B cell (primary cell): ENCODE results near the gene TRIM66. TPM values are rescaled to one million over a fixed set of nuclear protein-coding genes. Genes with fewer than 3 reads are reported as not detected.

Source experiments
- ATAC-seq: fragments of 200-7000 bp; cut with Tn5 transposase; one replicate; pipeline ENCODE4 v1.10.0; 2021; ENCODE audit warnings: low read depth, mild to moderate bottlenecking, moderate number of reproducible peaks, moderate library complexity
- CTCF ChIA-PET: fragments of 350-600 bp; sonication (Branson Sonifier 250); formaldehyde crosslinking; loops from one replicate; lab custom pipeline; 2021; ENCODE audit warnings: antibody characterized with exemption, inconsistent platforms; lab: Charles Lee
- POLR2A ChIA-PET: fragments of 350-600 bp; sonication (Branson Sonifier 250); formaldehyde crosslinking; loops from one replicate; lab custom pipeline; 2021; ENCODE audit warnings: antibody characterized with exemption; lab: Charles Lee
- DNase-seq: peaks from one replicate; pipeline ENCODE4 v3.0.0; 2013
- H2AFZ ChIP-seq: 2 replicates; pipeline ENCODE4 v1.6.1; 2012; ENCODE audit warnings: mild to moderate bottlenecking, low read depth, low read length; ENCODE audit not compliant: insufficient read depth, poor library complexity, severe bottlenecking
- H3K27ac ChIP-seq, 2 donors: 1 replicate in 1 of 2; 2 replicates in 1 of 2; pipeline ENCODE4 v1.5.1; 2012 to 2013; ENCODE audit warnings: low read length in 2 of 2, mild to moderate bottlenecking in 2 of 2, moderate library complexity in 1 of 2
- H3K27me3 ChIP-seq, 4 experiments: fragments of 200-600 bp in 1 of 4; sonication (generic) in 1 of 4; replicated peaks in 1 of 4; 1 replicate in 2 of 4; 2 replicates in 2 of 4; pipeline versions ENCODE4 v1.6.1 to v1.7.0; 2013 to 2016; ENCODE audit warnings: low read length in 3 of 4, mild to moderate bottlenecking in 2 of 4, mixed read lengths in 1 of 4, moderate library complexity in 1 of 4; ENCODE audit not compliant: insufficient read depth in 4 of 4, control insufficient read depth in 3 of 4; ENCODE audit errors: control extremely low read depth in 1 of 4
- H3K36me3 ChIP-seq, 2 experiments: replicated peaks in 1 of 2; 1 replicate in 1 of 2; 2 replicates in 1 of 2; pipeline versions ENCODE4 v1.6.1 to v1.7.1; 2013; ENCODE audit warnings: low read length in 1 of 2; ENCODE audit not compliant: insufficient read depth in 2 of 2, control insufficient read depth in 1 of 2; ENCODE audit errors: control extremely low read depth in 1 of 2, extremely low read depth in 1 of 2
- H3K4me1 ChIP-seq, 2 donors: fragments of 200-600 bp in 1 of 2; sonication (generic) in 1 of 2; 1 replicate in 1 of 2; 2 replicates in 1 of 2; pipeline versions ENCODE4 v1.5.1 to v1.6.1; 2013 to 2017; ENCODE audit warnings: low read length in 2 of 2; ENCODE audit not compliant: control insufficient read depth in 2 of 2, insufficient read depth in 2 of 2
- H3K4me2 ChIP-seq: replicated peaks from 2 replicates; pipeline ENCODE3; 2012; ENCODE audit warnings: mild to moderate bottlenecking, low read depth, low read length; ENCODE audit not compliant: poor library complexity, severe bottlenecking
- H3K4me3 ChIP-seq, 5 experiments: fragments of 200-600 bp in 1 of 5; sonication (generic) in 1 of 5; 1 replicate in 3 of 5; 2 replicates in 2 of 5; pipeline versions ENCODE4 v1.5.1 to v1.7.0; 2011 to 2016; ENCODE audit warnings: low read length in 4 of 5, mild to moderate bottlenecking in 4 of 5, low read depth in 2 of 5, control low read depth in 1 of 5, moderate library complexity in 1 of 5; ENCODE audit not compliant: insufficient read depth in 1 of 5; ENCODE audit errors: control extremely low read depth in 1 of 5, extremely low read depth in 1 of 5
- H3K79me2 ChIP-seq: fragments of 200-600 bp; sonication (generic); one replicate; pipeline ENCODE4 v1.6.0; 2016; ENCODE audit warnings: low read length; ENCODE audit not compliant: control insufficient read depth, insufficient read depth
- H3K9ac ChIP-seq: fragments of 200-600 bp; sonication (generic); 2 replicates; pipeline ENCODE4 v1.6.1; 2017; ENCODE audit warnings: mild to moderate bottlenecking, low read length, moderate library complexity
- H3K9me3 ChIP-seq, 3 donors: one replicate each; pipeline versions ENCODE4 v1.6.1 to v1.7.1; 2013; ENCODE audit warnings: low read length in 2 of 3; ENCODE audit not compliant: control insufficient read depth in 2 of 3, insufficient read depth in 1 of 3; ENCODE audit errors: control extremely low read depth in 1 of 3
- H4K20me1 ChIP-seq: 2 replicates; pipeline ENCODE4 v1.6.0; 2012; ENCODE audit warnings: mild to moderate bottlenecking, low read length; ENCODE audit not compliant: insufficient read depth, control insufficient read depth, poor library complexity, severe bottlenecking
- H3K27ac Mint-ChIP-seq: one replicate; pipeline ENCODE4 v1.8.0; 2021; ENCODE audit warnings: mixed read lengths
- H3K27me3 Mint-ChIP-seq: one replicate; pipeline ENCODE4 v1.8.0; 2021; ENCODE audit warnings: mixed read lengths
- H3K4me1 Mint-ChIP-seq: one replicate; pipeline ENCODE4 v1.8.0; 2021; ENCODE audit warnings: mixed read lengths
- H3K4me3 Mint-ChIP-seq: one replicate; pipeline ENCODE4 v1.8.0; 2021; ENCODE audit warnings: mixed read lengths
- H3K9me3 Mint-ChIP-seq: one replicate; pipeline ENCODE4 v1.8.0; 2022; ENCODE audit warnings: mixed read lengths; ENCODE audit not compliant: insufficient read depth
- EZH2 ChIP-seq: IDR thresholded peaks from 2 replicates; pipeline ENCODE4 v1.6.1; 2012; ENCODE audit warnings: borderline replicate concordance, low read depth, mild to moderate bottlenecking, moderate library complexity, low read length; ENCODE audit not compliant: insufficient read depth, poor library complexity, severe bottlenecking
- WGBS: methylation state at CpG from one replicate; pipeline ENCODE4 v1.1.5; 2013; ENCODE audit warnings: missing lambda C conversion rate; ENCODE audit not compliant: insufficient coverage; 5-methylcytosine and 5-hydroxymethylcytosine counted together
- intact Hi-C: fragments of 100-400 bp; cut with micrococcal nuclease; formaldehyde crosslinking; loops from one replicate; pipeline ENCODE4 v1.10.0; 2022
- polyA plus RNA-seq: library from polyadenylated mRNA; depleted of rRNA; stranded (reverse); fragments of >200 nt; gene quantifications from 2 replicates; pipeline ENCODE4 v1.2.3, GENCODE V29; 2012
- total RNA-seq, 2 donors: library from RNA; stranded (reverse); fragments of 120-200 nt in 1 of 2; gene quantifications; 1 replicate in 1 of 2; 2 replicates in 1 of 2; pipeline versions ENCODE4 v1.2.3 to v1.2.4, GENCODE V29; 2013 to 2022
- TF ChIP-seq, protein P1 (sequence below): fragments of 200-600 bp; IDR thresholded peaks from one replicate; pipeline ENCODE4 v1.8.0; 2022; ENCODE audit warnings: antibody characterized with exemption, mild to moderate bottlenecking

TRIM66 gene
- total and polyA plus RNA-seq, 2 donors (not counting 1 experiment from before 2014, with no cell fraction given), result 11.1 to 21.1 TPM

DNA sequence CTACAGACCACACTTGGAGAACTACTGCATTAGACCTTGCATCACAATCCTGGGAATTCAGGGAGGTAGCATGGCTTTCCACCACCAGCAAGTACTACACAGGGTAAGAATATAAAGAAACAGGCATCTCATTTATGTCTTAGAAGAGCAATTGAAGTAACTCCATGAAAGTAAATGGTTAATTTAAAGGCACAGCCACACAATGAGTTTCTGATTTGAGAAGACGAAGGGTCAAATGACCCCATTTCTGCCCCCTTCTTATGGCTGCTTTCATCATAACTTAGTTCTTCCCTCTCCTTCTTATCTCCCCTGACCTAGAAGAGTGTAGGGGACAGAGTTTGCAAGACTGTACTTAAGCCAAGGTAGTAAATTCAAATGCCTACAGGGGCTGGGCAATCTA is 6.0 kb downstream of the TRIM66 start:
- no peaks in the 10 kb centered on the region for H3K27me3 Mint-ChIP-seq
- no peaks in the 10 kb centered on the region for H3K27me3 ChIP-seq
- ATAC-seq (no peak), DNase-seq (no peak)
- H3K4me2 ChIP-seq, result no peak overlapping the region
- no peak overlapping the region for H3K9ac ChIP-seq
- no peak for TF ChIP-seq EZH2
- TF ChIP-seq, protein P1, sequence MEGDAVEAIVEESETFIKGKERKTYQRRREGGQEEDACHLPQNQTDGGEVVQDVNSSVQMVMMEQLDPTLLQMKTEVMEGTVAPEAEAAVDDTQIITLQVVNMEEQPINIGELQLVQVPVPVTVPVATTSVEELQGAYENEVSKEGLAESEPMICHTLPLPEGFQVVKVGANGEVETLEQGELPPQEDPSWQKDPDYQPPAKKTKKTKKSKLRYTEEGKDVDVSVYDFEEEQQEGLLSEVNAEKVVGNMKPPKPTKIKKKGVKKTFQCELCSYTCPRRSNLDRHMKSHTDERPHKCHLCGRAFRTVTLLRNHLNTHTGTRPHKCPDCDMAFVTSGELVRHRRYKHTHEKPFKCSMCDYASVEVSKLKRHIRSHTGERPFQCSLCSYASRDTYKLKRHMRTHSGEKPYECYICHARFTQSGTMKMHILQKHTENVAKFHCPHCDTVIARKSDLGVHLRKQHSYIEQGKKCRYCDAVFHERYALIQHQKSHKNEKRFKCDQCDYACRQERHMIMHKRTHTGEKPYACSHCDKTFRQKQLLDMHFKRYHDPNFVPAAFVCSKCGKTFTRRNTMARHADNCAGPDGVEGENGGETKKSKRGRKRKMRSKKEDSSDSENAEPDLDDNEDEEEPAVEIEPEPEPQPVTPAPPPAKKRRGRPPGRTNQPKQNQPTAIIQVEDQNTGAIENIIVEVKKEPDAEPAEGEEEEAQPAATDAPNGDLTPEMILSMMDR, result no peak
- H4K20me1 ChIP-seq, result no peaks in the 10 kb centered on the region
- ChIA-PET POLR2A (no interaction called here), CTCF (no interaction called here)
- no peak overlapping the region for H3K4me3 Mint-ChIP-seq
- no CpG with 5 or more reads among the region's 1 CpG for WGBS
- H3K79me2 ChIP-seq, result peaks cover under 1% of the 10 kb centered on the region
- peaks cover 5% of the 10 kb centered on the region for H3K4me1 Mint-ChIP-seq
- no peaks in the 10 kb centered on the region for H3K9me3 ChIP-seq
- H2AFZ ChIP-seq, result no peak overlapping the region
- H3K9me3 Mint-ChIP-seq, result no peaks in the 10 kb centered on the region
- H3K36me3 ChIP-seq, result peaks cover 4 to 23% of the 10 kb centered on the region in 2 experiments
- intact Hi-C loops, result no loop called here
- H3K27ac ChIP-seq, result no peak overlapping the region
- no peak overlapping the region for H3K4me3 ChIP-seq
- H3K27ac Mint-ChIP-seq, result no peak overlapping the region
- H3K4me1 ChIP-seq, result peaks cover under 1 to 2% of the 10 kb centered on the region in 2 donors

GRCh38 chr11:8674859-8675258 is 7.6 kb downstream of the TRIM66 start:
- CTCF ChIA-PET, result no interaction called here
- Mint-ChIP-seq H3K9me3 (no peaks in the 10 kb centered on the region), H3K27me3 (no peaks in the 10 kb centered on the region), H3K4me3 (no peak overlapping the region), H3K27ac (no peak overlapping the region), H3K4me1 (no peaks in the 10 kb centered on the region)
- TF ChIP-seq, protein P1, result no peak
- TF ChIP-seq EZH2, result no peak
- H3K4me3 ChIP-seq, result no peak overlapping the region
- no peak overlapping the region for H3K27ac ChIP-seq
- no peaks in the 10 kb centered on the region for H4K20me1 ChIP-seq
- no peaks in the 10 kb centered on the region for H3K4me1 ChIP-seq
- H3K4me2 ChIP-seq, result no peak overlapping the region
- H3K9me3 ChIP-seq, result no peaks in the 10 kb centered on the region
- no peak overlapping the region for H2AFZ ChIP-seq
- H3K27me3 ChIP-seq, result no peaks in the 10 kb centered on the region
- no peak overlapping the region for H3K9ac ChIP-seq
- DNase-seq (no peak), ATAC-seq (no peak)
- H3K36me3 ChIP-seq, result peaks cover 4 to 32% of the 10 kb centered on the region in 2 experiments
- WGBS, result 100% methylated on average over 2 of the region's 2 CpGs
- intact Hi-C loops, result no loop called here
- no peaks in the 10 kb centered on the region for H3K79me2 ChIP-seq
- POLR2A ChIA-PET, result no interaction called here
